ENCODE measurements around the gene RNF214. TPM values are rescaled to one million over a fixed set of nuclear protein-coding genes. Genes with fewer than 3 reads are reported as not detected.
A peak's percentile ranks its signal among the peaks of the same experiment; 100 is the strongest.

Gene RNF214
- total and polyA plus RNA-seq, 2 of the 4 experiments (the other 2 are of a cell fraction), result 7.9 to 14.8 TPM

GRCh38 chr11:117194267-117194666 is 38.2 kb upstream of the RNF214 start:
- Histone ChIP-seq H3K56ac (ENCODE audit: extremely low read depth, insufficient read depth, low read length) (no peak overlapping the region), H3K18ac (ENCODE audit: low read depth, low read length) (no peak overlapping the region), H3K9me3 (ENCODE audit: control insufficient read depth, insufficient read depth, low read length) (no peaks in the 10 kb centered on the region), H3K9ac (ENCODE audit: low read depth, low read length) (no peak overlapping the region), H4K5ac (ENCODE audit: low read depth, low read length) (no peak overlapping the region), H3K9me1 (ENCODE audit: insufficient read depth, low read length) (peaks cover 13% of the 10 kb centered on the region), H2AFZ (replicated peaks; ENCODE audit: low read length, poor library complexity) (no peak overlapping the region), H4K20me1 (ENCODE audit: insufficient read depth, low read length) (no peaks in the 10 kb centered on the region; the same call in 1 of the 2 replicates), H3K14ac (replicated peaks; ENCODE audit: low read depth, low read length) (no peak overlapping the region), H2BK20ac (ENCODE audit: low read depth, low read length) (no peak overlapping the region), H2BK15ac (ENCODE audit: low read depth, low read length) (no peak overlapping the region), H2AK9ac (replicated peaks; ENCODE audit: low read depth, low read length, poor library complexity) (peak overlapping the region; percentile 40), H3K23ac (ENCODE audit: low read depth, low read length) (no peak overlapping the region), H3K79me1 (ENCODE audit: low read depth in 1 of 2, low read length in 2 of 2) (peaks cover 10 to 22% of the 10 kb centered on the region in 2 experiments; a peak in 3 of 4 replicates), H3K4me1 (ENCODE audit: control insufficient read depth, insufficient read depth, low read length) (peaks cover 13% of the 10 kb centered on the region), H3K4me2 (ENCODE audit: low read depth, low read length) (no peak overlapping the region), H3K27ac (ENCODE audit: insufficient read depth, low read length) (no peak overlapping the region), H3K36me3 (ENCODE audit: control insufficient read depth, insufficient read depth, low read length) (peaks cover 44% of the 10 kb centered on the region), H3K27me3 (ENCODE audit: control insufficient read depth, insufficient read depth, low read length) (no peaks in the 10 kb centered on the region), H3K4me3 (ENCODE audit: insufficient read depth, low read depth, low read length) (no peak overlapping the region), H4K8ac (ENCODE audit: low read depth in 2 of 2, low read length in 2 of 2) (no peak overlapping the region), H3K4ac (ENCODE audit: low read depth, low read length) (no peak overlapping the region), H2AK5ac (ENCODE audit: low read depth, low read length) (no peak overlapping the region), H2BK120ac (ENCODE audit: low read depth, low read length) (no peak overlapping the region), H4K91ac (ENCODE audit: insufficient read depth, low read depth, low read length) (no peak overlapping the region), H2BK5ac (ENCODE audit: low read depth, low read length, poor library complexity, severe bottlenecking) (no peak overlapping the region)
- DNase-seq (no peak), ATAC-seq (ENCODE audit: low read depth) (no peak)
- dilution Hi-C loops (cut with HindIII; ENCODE audit: low sequenced_read_pairs, unreplicated experiment) (no loop called here), in situ Hi-C loops (cut with MboI; ENCODE audit: low sequenced_read_pairs) (no loop called here), intact Hi-C loops (cut with micrococcal nuclease) (no loop called here)
- ChIA-PET CTCF (no interaction called here), POLR2A (ENCODE audit: unreplicated experiment) (interaction anchor here (0.9 kb wide), 1 partner anchor 14 kb away, joined by 5 read pairs; no protein-coding TSS in a partner anchor)
- WGBS, 2 experiments (ENCODE audit: extremely low coverage in 2 of 2, insufficient read length in 1 of 2), result 100% methylated on average over 1 of the region's 5 CpGs; no CpG with 5 or more reads in 1 of the 2 experiments
- no TSS peak for BruUV-seq (replicated peaks)
- no peak for TF ChIP-seq NFE2L2 (IDR thresholded peaks at IDR 0.05; ENCODE audit: low read depth, low read length)
- no peak for TF ChIP-seq SMC3 (IDR thresholded peaks at IDR 0.05; ENCODE audit: low read depth, low read length)
